Loucy (cell line): ENCODE results near the gene OTUD1.
"Not testable (repeated sequence)": the region's sequence is repeated elsewhere in the genome, so short reads cannot be mapped to it uniquely, and the experiment has no call there.

Source experiments
- H2AFZ ChIP-seq: fragments of 200-600 bp; sonication (generic); 2 replicates; pipeline ENCODE4 v1.6.0; 2016; ENCODE audit warnings: antibody characterized with exemption, mild to moderate bottlenecking, low read length, moderate library complexity
- H3F3A ChIP-seq: fragments of 200-600 bp; 2 replicates; pipeline ENCODE4 v1.6.0; 2016; ENCODE audit warnings: antibody characterized with exemption, low read depth, mild to moderate bottlenecking
- H3K27me3 ChIP-seq: fragments of 200-600 bp; sonication (generic); 2 replicates; pipeline ENCODE4 v1.6.1; 2014; ENCODE audit warnings: low read length, mild to moderate bottlenecking; ENCODE audit not compliant: insufficient read depth, poor library complexity, severe bottlenecking
- H3K36me3 ChIP-seq: fragments of 200-600 bp; sonication (generic); 2 replicates; pipeline ENCODE4 v1.6.1; 2016; ENCODE audit warnings: low read length; ENCODE audit not compliant: insufficient read depth
- H3K4me1 ChIP-seq: fragments of 200-600 bp; sonication (generic); 2 replicates; pipeline ENCODE4 v1.5.1; 2014; ENCODE audit warnings: low read length, mild to moderate bottlenecking; ENCODE audit not compliant: insufficient read depth, poor library complexity, severe bottlenecking
- H3K4me2 ChIP-seq: fragments of 200-600 bp; sonication (generic); 2 replicates; pipeline ENCODE4 v1.6.0; 2014; ENCODE audit warnings: antibody characterized with exemption, low read length, low read depth, mild to moderate bottlenecking; ENCODE audit not compliant: poor library complexity, severe bottlenecking
- H3K4me3 ChIP-seq: fragments of 200-600 bp; sonication (generic); 2 replicates; pipeline ENCODE4 v1.5.1; 2014; ENCODE audit warnings: low read length, mild to moderate bottlenecking, mixed read lengths; ENCODE audit not compliant: poor library complexity, severe bottlenecking
- H3K79me2 ChIP-seq: fragments of 200-600 bp; sonication (generic); 2 replicates; pipeline ENCODE4 v1.6.1; 2014; ENCODE audit warnings: low read length; ENCODE audit not compliant: insufficient read depth
- H3K9ac ChIP-seq: fragments of 200-600 bp; sonication (generic); 2 replicates; pipeline ENCODE4 v1.6.0; 2014; ENCODE audit warnings: mild to moderate bottlenecking, low read depth, low read length, moderate library complexity; ENCODE audit not compliant: poor library complexity, severe bottlenecking
- H3K9me2 ChIP-seq: fragments of 200-600 bp; sonication (generic); replicated peaks from 2 replicates; pipeline ENCODE4 v1.6.1; 2016; ENCODE audit warnings: low read depth, low read length, mixed read lengths
- H3K9me3 ChIP-seq: fragments of 200-600 bp; sonication (generic); 2 replicates; pipeline ENCODE4 v1.6.1; 2014; ENCODE audit warnings: mild to moderate bottlenecking, antibody characterized with exemption, low read length, low read depth; ENCODE audit not compliant: insufficient read depth
- H4K20me1 ChIP-seq: fragments of 200-600 bp; sonication (generic); 2 replicates; pipeline ENCODE4 v1.6.0; 2014; ENCODE audit warnings: antibody characterized with exemption, low read length, mild to moderate bottlenecking; ENCODE audit not compliant: insufficient read depth, poor library complexity, severe bottlenecking
- CTCF ChIP-seq: fragments of 200-600 bp; sonication (generic); conservative IDR thresholded peaks from 2 replicates; pipeline ENCODE4 v1.5.1; 2014; ENCODE audit warnings: mild to moderate bottlenecking, antibody characterized with exemption, low read length
- EZH2phosphoT487 ChIP-seq: fragments of 200-600 bp; IDR thresholded peaks from 2 replicates; pipeline ENCODE4 v1.6.1; 2018; ENCODE audit warnings: antibody characterized with exemption, mild to moderate bottlenecking, moderate library complexity, borderline replicate concordance

The OTUD1 gene

GRCh38 chr10:23438547-23439451 lies at the start of gene OTUD1:
Gene OTUD1, plus strand, starts transcription at chr10:23439075. Its CDS starts 383 bp downstream, at chr10:23439458.
- peak within 1 kb of the TSS; percentile 68 for H3K9ac ChIP-seq
- no peaks in the 10 kb centered on the region for H3K9me3 ChIP-seq
- H3K4me1 ChIP-seq = peaks cover 25% of the 10 kb centered on the region
- no peaks in the 10 kb centered on the region for H3K36me3 ChIP-seq
- H3K4me3 ChIP-seq = peak within 1 kb of the TSS; percentile 81
- H3K9me2 ChIP-seq = no peaks in the 10 kb centered on the region
- peaks cover 4% of the 10 kb centered on the region for H3K27me3 ChIP-seq
- peak within 1 kb of the TSS; percentile 94 for H2AFZ ChIP-seq
- H3K79me2 ChIP-seq = no peaks in the 10 kb centered on the region; the same call in 1 of the 2 replicates
- H3F3A ChIP-seq = peaks cover 11% of the 10 kb centered on the region
- peaks cover 6% of the 10 kb centered on the region for H4K20me1 ChIP-seq
- TF ChIP-seq EZH2phosphoT487 (no peak), CTCF (no peak)
- H3K4me2 ChIP-seq = peak within 1 kb of the TSS; percentile 78

GRCh38 chr10:23390408-23390807 lies 48.5 kb upstream of the OTUD1 start:
- not testable (repeated sequence) for H3K9me3 ChIP-seq, H3K4me1 ChIP-seq, H2AFZ ChIP-seq, H3K9ac ChIP-seq, H3F3A ChIP-seq, H4K20me1 ChIP-seq, H3K4me3 ChIP-seq, H3K9me2 ChIP-seq, H3K36me3 ChIP-seq, H3K4me2 ChIP-seq, H3K79me2 ChIP-seq, H3K27me3 ChIP-seq

GRCh38 chr10:23390809-23391208 lies 48.1 kb upstream of the OTUD1 start:
- TF ChIP-seq CTCF (no peak), EZH2phosphoT487 (no peak)
- Histone ChIP-seq H2AFZ (no peak overlapping the region), H3K27me3 (no peaks in the 10 kb centered on the region), H3K4me2 (no peak overlapping the region), H3K9ac (no peak overlapping the region), H3K4me3 (no peak overlapping the region), H3F3A (no peaks in the 10 kb centered on the region), H3K79me2 (no peaks in the 10 kb centered on the region), H3K9me3 (no peaks in the 10 kb centered on the region), H3K9me2 (no peaks in the 10 kb centered on the region), H3K36me3 (no peaks in the 10 kb centered on the region), H4K20me1 (no peaks in the 10 kb centered on the region), H3K4me1 (no peaks in the 10 kb centered on the region)

GRCh38 chr10:23391821-23392220 lies 47.1 kb upstream of the OTUD1 start:
- no peak for TF ChIP-seq EZH2phosphoT487
- TF ChIP-seq CTCF = no peak
- Histone ChIP-seq H3K9me3 (no peaks in the 10 kb centered on the region), H3K4me1 (no peaks in the 10 kb centered on the region)

More at GRCh38 chr10:23391821-23392220, 47.1 kb upstream of the OTUD1 start:
- Histone ChIP-seq H3K4me2 (no peak overlapping the region), H3K9ac (no peak overlapping the region), H3K79me2 (no peaks in the 10 kb centered on the region), H3K36me3 (no peaks in the 10 kb centered on the region), H4K20me1 (no peaks in the 10 kb centered on the region), H3K4me3 (no peak overlapping the region), H3F3A (no peaks in the 10 kb centered on the region), H3K9me2 (no peaks in the 10 kb centered on the region), H3K27me3 (no peaks in the 10 kb centered on the region), H2AFZ (no peak overlapping the region)
